GM12878 (cell line): ENCODE data around the gene FBXO3. TPM values are rescaled to one million over a fixed set of nuclear protein-coding genes. Genes with fewer than 3 reads are reported as not detected.

Source experiments
- BRCA1 ChIP-seq: IDR thresholded peaks from 2 replicates; pipeline ENCODE4 v1.6.1; 2011; ENCODE audit warnings: low read depth, low read length, improper control_type of control experiment
- CBX5 ChIP-seq: sonication (generic); IDR thresholded peaks from 2 replicates; pipeline ENCODE4 v1.6.1; 2016; ENCODE audit warnings: low read depth, moderate library complexity, mild to moderate bottlenecking, inconsistent platforms
- CHD1 ChIP-seq: IDR thresholded peaks from 2 replicates; pipeline ENCODE4 v1.6.1; 2012; ENCODE audit warnings: low read depth, low read length, improper control_type of control experiment
- CREB1 ChIP-seq: IDR thresholded peaks from 2 replicates; pipeline ENCODE4 v1.6.1; 2012; ENCODE audit warnings: low read depth, mild to moderate bottlenecking, inconsistent platforms
- IKZF1 ChIP-seq: fragments of 450-650 bp; conservative IDR thresholded peaks from 2 replicates; pipeline ENCODE4 v1.6.1; 2017; ENCODE audit warnings: antibody characterized with exemption, mild to moderate bottlenecking
- JUND ChIP-seq: IDR thresholded peaks from 2 replicates; pipeline ENCODE4 v1.6.1; 2012; ENCODE audit warnings: low read depth, mild to moderate bottlenecking, low read length, improper control_type of control experiment, moderate library complexity
- KAT2A ChIP-seq: conservative IDR thresholded peaks from 2 replicates; pipeline ENCODE4 v1.6.1; 2011; ENCODE audit warnings: low read depth, low read length; ENCODE audit not compliant: control insufficient read depth
- MEF2A ChIP-seq: IDR thresholded peaks from 2 replicates; pipeline ENCODE4 v1.6.1; 2011; ENCODE audit warnings: low read depth, mild to moderate bottlenecking, low read length, moderate library complexity; ENCODE audit not compliant: insufficient read depth
- POLR2AphosphoS2 ChIP-seq: IDR thresholded peaks from 2 replicates; pipeline ENCODE4 v1.6.1; 2011; ENCODE audit warnings: low read depth, mild to moderate bottlenecking, low read length, improper control_type of control experiment, moderate library complexity
- POU2F2 ChIP-seq: IDR thresholded peaks from 3 replicates; pipeline ENCODE4 v1.6.1; 2011; ENCODE audit warnings: low read depth, mild to moderate bottlenecking, low read length, borderline replicate concordance
- PRDM15 ChIP-seq: fragments of 450-650 bp; formaldehyde crosslinking; IDR thresholded peaks from 2 replicates; pipeline ENCODE4 v1.4.0; 2020; ENCODE audit warnings: mild to moderate bottlenecking, moderate library complexity
- SIX5 ChIP-seq: IDR thresholded peaks from 2 replicates; pipeline ENCODE4 v1.6.1; 2011; ENCODE audit warnings: mild to moderate bottlenecking, low read depth, low read length, moderate library complexity; ENCODE audit not compliant: severe bottlenecking
- SMAD1 ChIP-seq: fragments of 450-650 bp; IDR thresholded peaks from 2 replicates; pipeline ENCODE4 v1.6.1; 2018; ENCODE audit warnings: mild to moderate bottlenecking, low read depth; ENCODE audit not compliant: partially characterized antibody
- SP1 ChIP-seq: IDR thresholded peaks from one replicate; pipeline ENCODE4 v1.6.1; 2011; ENCODE audit warnings: low read depth, low read length
- TARDBP ChIP-seq: IDR thresholded peaks from 2 replicates; pipeline ENCODE4 v1.6.1; 2016; ENCODE audit warnings: borderline replicate concordance
- TCF3 ChIP-seq: IDR thresholded peaks from 2 replicates; pipeline ENCODE4 v1.6.1; 2012; ENCODE audit warnings: low read depth, mild to moderate bottlenecking, low read length, borderline replicate concordance; ENCODE audit not compliant: insufficient read depth
- TCF7 ChIP-seq: IDR thresholded peaks from 2 replicates; pipeline ENCODE4 v1.6.1; 2014; ENCODE audit warnings: antibody characterized with exemption, borderline replicate concordance
- polyA plus RNA-seq, 11 experiments: library from polyadenylated mRNA; depleted of rRNA in 4 of 11; unstranded in 6 of 11; stranded (reverse) in 5 of 11; fragments of >200 nt; fragmentation: Nextera tagmentation in 4 of 11; fragmentation: Illumina TruSeq in 1 of 11; extraction: Ambion mirVana in 4 of 11; extraction: Trizol in 1 of 11; gene quantifications; 1 replicate in 1 of 11; 2 replicates in 10 of 11; pipeline versions ENCODE4 v1.2.1 to v1.2.3, GENCODE V29; 2011 to 2016; ENCODE audit warnings: inconsistent platforms in 2 of 11, missing spikeins in 2 of 11, low read depth in 1 of 11
- total RNA-seq, 4 experiments: library from RNA; depleted of rRNA in 3 of 4; stranded (reverse); fragments of >200 nt in 3 of 4; fragmentation: Illumina TruSeq in 1 of 4; extraction: Trizol in 1 of 4; gene quantifications; 2 replicates each; pipeline versions ENCODE4 v1.2.1 to v1.2.3, GENCODE V29; 2013 to 2021
- TF ChIP-seq, protein P1 (sequence below): fragments of 450-650 bp; conservative IDR thresholded peaks from 2 replicates; pipeline ENCODE4 v1.6.1; 2017; ENCODE audit warnings: mild to moderate bottlenecking, moderate library complexity
- TF ChIP-seq, protein P2 (sequence below): fragments of 450-650 bp; IDR thresholded peaks from 2 replicates; pipeline ENCODE4 v1.6.1; 2017; ENCODE audit warnings: antibody characterized with exemption, mild to moderate bottlenecking, moderate library complexity
- TF ChIP-seq, protein P3 (sequence below): IDR thresholded peaks from 2 replicates; pipeline ENCODE4 v1.6.1; 2011; ENCODE audit warnings: borderline replicate concordance, low read depth, mild to moderate bottlenecking, moderate library complexity, low read length; ENCODE audit not compliant: insufficient read depth, poor library complexity, severe bottlenecking

The FBXO3 gene
- total and polyA plus RNA-seq, 10 of the 15 experiments (the other 5 are each of a cell fraction or from before 2014, with no cell fraction given): 8.9 to 33.4 (median 13.8) TPM

- 0 out of 2 replicates have a peak, but pooled peaks have one; percentile 29 for TF ChIP-seq CREB1
- TF ChIP-seq POU2F2: 0 out of 3 replicates have a peak, but pooled peaks have one; percentile 8
- TF ChIP-seq JUND: no peak
- TF ChIP-seq, protein P1, sequence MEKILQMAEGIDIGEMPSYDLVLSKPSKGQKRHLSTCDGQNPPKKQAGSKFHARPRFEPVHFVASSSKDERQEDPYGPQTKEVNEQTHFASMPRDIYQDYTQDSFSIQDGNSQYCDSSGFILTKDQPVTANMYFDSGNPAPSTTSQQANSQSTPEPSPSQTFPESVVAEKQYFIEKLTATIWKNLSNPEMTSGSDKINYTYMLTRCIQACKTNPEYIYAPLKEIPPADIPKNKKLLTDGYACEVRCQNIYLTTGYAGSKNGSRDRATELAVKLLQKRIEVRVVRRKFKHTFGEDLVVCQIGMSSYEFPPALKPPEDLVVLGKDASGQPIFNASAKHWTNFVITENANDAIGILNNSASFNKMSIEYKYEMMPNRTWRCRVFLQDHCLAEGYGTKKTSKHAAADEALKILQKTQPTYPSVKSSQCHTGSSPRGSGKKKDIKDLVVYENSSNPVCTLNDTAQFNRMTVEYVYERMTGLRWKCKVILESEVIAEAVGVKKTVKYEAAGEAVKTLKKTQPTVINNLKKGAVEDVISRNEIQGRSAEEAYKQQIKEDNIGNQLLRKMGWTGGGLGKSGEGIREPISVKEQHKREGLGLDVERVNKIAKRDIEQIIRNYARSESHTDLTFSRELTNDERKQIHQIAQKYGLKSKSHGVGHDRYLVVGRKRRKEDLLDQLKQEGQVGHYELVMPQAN: no peak
- TF ChIP-seq KAT2A: no peak
- TF ChIP-seq CHD1: no peak
- TF ChIP-seq SIX5: no peak
- no peak for TF ChIP-seq SMAD1
- TF ChIP-seq TCF7: no peak
- TF ChIP-seq TARDBP: no peak
- TF ChIP-seq IKZF1: 0 out of 2 replicates have a peak, but pooled peaks have one; percentile 28
- no peak for TF ChIP-seq BRCA1
- no peak for TF ChIP-seq PRDM15 (CRISPR knock-in tag)
- TF ChIP-seq, protein P2, sequence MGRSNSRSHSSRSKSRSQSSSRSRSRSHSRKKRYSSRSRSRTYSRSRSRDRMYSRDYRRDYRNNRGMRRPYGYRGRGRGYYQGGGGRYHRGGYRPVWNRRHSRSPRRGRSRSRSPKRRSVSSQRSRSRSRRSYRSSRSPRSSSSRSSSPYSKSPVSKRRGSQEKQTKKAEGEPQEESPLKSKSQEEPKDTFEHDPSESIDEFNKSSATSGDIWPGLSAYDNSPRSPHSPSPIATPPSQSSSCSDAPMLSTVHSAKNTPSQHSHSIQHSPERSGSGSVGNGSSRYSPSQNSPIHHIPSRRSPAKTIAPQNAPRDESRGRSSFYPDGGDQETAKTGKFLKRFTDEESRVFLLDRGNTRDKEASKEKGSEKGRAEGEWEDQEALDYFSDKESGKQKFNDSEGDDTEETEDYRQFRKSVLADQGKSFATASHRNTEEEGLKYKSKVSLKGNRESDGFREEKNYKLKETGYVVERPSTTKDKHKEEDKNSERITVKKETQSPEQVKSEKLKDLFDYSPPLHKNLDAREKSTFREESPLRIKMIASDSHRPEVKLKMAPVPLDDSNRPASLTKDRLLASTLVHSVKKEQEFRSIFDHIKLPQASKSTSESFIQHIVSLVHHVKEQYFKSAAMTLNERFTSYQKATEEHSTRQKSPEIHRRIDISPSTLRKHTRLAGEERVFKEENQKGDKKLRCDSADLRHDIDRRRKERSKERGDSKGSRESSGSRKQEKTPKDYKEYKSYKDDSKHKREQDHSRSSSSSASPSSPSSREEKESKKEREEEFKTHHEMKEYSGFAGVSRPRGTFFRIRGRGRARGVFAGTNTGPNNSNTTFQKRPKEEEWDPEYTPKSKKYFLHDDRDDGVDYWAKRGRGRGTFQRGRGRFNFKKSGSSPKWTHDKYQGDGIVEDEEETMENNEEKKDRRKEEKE: no peak
- no peak for TF ChIP-seq CBX5
- TF ChIP-seq TCF3: no peak
- TF ChIP-seq, protein P3, sequence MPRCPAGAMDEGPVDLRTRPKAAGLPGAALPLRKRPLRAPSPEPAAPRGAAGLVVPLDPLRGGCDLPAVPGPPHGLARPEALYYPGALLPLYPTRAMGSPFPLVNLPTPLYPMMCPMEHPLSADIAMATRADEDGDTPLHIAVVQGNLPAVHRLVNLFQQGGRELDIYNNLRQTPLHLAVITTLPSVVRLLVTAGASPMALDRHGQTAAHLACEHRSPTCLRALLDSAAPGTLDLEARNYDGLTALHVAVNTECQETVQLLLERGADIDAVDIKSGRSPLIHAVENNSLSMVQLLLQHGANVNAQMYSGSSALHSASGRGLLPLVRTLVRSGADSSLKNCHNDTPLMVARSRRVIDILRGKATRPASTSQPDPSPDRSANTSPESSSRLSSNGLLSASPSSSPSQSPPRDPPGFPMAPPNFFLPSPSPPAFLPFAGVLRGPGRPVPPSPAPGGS: peak; percentile 48
- TF ChIP-seq POLR2AphosphoS2: no peak
- TF ChIP-seq SP1: no peak
- no peak for TF ChIP-seq MEF2A
These were observed 73.6 kb downstream of the FBXO3 start, which contains the start of gene C11orf91 (continued) for GRCh38 chr11:33700502-33701271.
